HL-60 (cell line): ENCODE results near the gene MYO6.

Experiments used
- DNase-seq, 2 experiments: peaks; one replicate each; pipeline ENCODE4 v3.0.0-alpha.2; 2010 to 2020; ENCODE audit warnings: low read depth in 1 of 2, low spot score in 1 of 2
- H3K27ac ChIP-seq: fragments of 250-450 bp; sonication (Bioruptor Pico); replicated peaks from 2 replicates; pipeline ENCODE4 v1.5.1; 2020; ENCODE audit warnings: mild to moderate bottlenecking, moderate library complexity
- H3K27me3 ChIP-seq: fragments of 250-450 bp; sonication (Bioruptor Pico); 2 replicates; pipeline ENCODE4 v1.5.1; 2021; ENCODE audit warnings: mild to moderate bottlenecking, moderate library complexity; ENCODE audit not compliant: insufficient read depth, poor library complexity, severe bottlenecking
- H3K4me3 ChIP-seq: replicated peaks from 2 replicates; pipeline ENCODE4 v1.5.1; 2011; ENCODE audit warnings: mild to moderate bottlenecking, control low read depth, low read length; ENCODE audit not compliant: insufficient read depth
- CTCF ChIP-seq: IDR thresholded peaks from one replicate; pipeline ENCODE4 v1.5.1; 2011; ENCODE audit warnings: low read length, control low read depth, inconsistent platforms; ENCODE audit not compliant: insufficient read depth
- GABPA ChIP-seq: IDR thresholded peaks from 2 replicates; pipeline ENCODE4 v1.6.1; 2012; ENCODE audit warnings: low read depth
- POLR2AphosphoS5 ChIP-seq: IDR thresholded peaks from 2 replicates; pipeline ENCODE4 v1.6.1; 2012; ENCODE audit warnings: low read depth
- REST ChIP-seq: IDR thresholded peaks from 2 replicates; pipeline ENCODE4 v1.6.1; 2012; ENCODE audit warnings: low read depth; ENCODE audit not compliant: insufficient replicate concordance
- SPI1 ChIP-seq: IDR thresholded peaks from 2 replicates; pipeline ENCODE4 v1.6.1; 2012; ENCODE audit warnings: low read depth, mild to moderate bottlenecking, borderline replicate concordance

MYO6 gene

GRCh38 chr6:75791881-75792280, 42.8 kb downstream of the MYO6 start:
- TF ChIP-seq REST (no peak), GABPA (no peak), SPI1 (no peak), POLR2AphosphoS5 (no peak), CTCF (no peak)
- H3K27me3 ChIP-seq: no peaks in the 10 kb centered on the region
- no peak overlapping the region for H3K27ac ChIP-seq
- DNase-seq: no peak
- no peak overlapping the region for H3K4me3 ChIP-seq

- Histone ChIP-seq H3K4me3 (no peak overlapping the region), H3K27ac (no peak overlapping the region), H3K27me3 (no peaks in the 10 kb centered on the region)
- no peak for DNase-seq
- no peak for TF ChIP-seq SPI1
- TF ChIP-seq CTCF: no peak
- TF ChIP-seq POLR2AphosphoS5: no peak
- no peak for TF ChIP-seq GABPA
- TF ChIP-seq REST: no peak
Observed at GRCh38 chr6:75794351-75794846, 45.4 kb downstream of the MYO6 start.

GRCh38 chr6:75794954-75795739, 46.1 kb downstream of the MYO6 start:
- H3K4me3 ChIP-seq: no peak overlapping the region
- no peak for DNase-seq
- no peaks in the 10 kb centered on the region for H3K27me3 ChIP-seq
- TF ChIP-seq SPI1 (no peak), POLR2AphosphoS5 (no peak), GABPA (no peak), REST (no peak), CTCF (no peak)
- no peak overlapping the region for H3K27ac ChIP-seq
